ENCODE measurements around the gene EOGT.

GRCh38 chr3:68984011-68984530 lies 29.4 kb downstream of the EOGT start:
- no peak for TF ChIP-seq EZH2 (IDR thresholded peaks at IDR 0.05; ENCODE audit: insufficient read depth, poor library complexity, severe bottlenecking)
- no peak for TF ChIP-seq EZH2phosphoT487 (IDR thresholded peaks at IDR 0.05; ENCODE audit: insufficient read depth, low read depth)

All from GM23248 (cell line).